GM04503 (cell line): Measurements from ENCODE around the gene DRP2.
"Not testable (repeated sequence)": the region's sequence is repeated elsewhere in the genome, so short reads cannot be mapped to it uniquely, and the experiment has no call there.

Source experiments
- DNase-seq: peaks from one replicate; pipeline ENCODE4 v3.0.0-alpha.2; 2012; ENCODE audit warnings: low read depth

DRP2 gene

GRCh38 chrX:101232316-101232715 lies 12.7 kb downstream of the DRP2 start:
- no peak for DNase-seq

DNA sequence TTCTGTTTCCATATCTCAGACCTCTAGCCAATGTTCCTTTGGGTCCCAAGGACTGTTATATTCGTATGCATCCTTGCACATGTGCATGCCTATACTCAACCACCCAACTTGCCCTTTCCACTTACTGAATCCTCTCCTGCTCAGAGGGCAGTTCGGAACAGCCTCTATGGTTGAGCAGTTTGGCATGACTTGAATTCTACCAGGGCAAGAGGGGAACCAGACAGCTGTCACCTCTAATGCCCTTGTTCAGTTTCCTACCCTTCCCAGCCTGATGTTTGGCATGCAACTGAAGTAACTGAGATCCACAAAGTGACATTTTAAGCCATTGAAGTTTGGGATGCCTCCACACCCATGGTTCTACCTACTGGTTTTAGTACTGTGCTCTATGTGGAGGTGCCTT lies 17.5 kb downstream of the DRP2 start:
- DNase-seq: no peak

- DNase-seq: no peak
Measured at GRCh38 chrX:101241531-101241930, 21.9 kb downstream of the DRP2 start.

DNA sequence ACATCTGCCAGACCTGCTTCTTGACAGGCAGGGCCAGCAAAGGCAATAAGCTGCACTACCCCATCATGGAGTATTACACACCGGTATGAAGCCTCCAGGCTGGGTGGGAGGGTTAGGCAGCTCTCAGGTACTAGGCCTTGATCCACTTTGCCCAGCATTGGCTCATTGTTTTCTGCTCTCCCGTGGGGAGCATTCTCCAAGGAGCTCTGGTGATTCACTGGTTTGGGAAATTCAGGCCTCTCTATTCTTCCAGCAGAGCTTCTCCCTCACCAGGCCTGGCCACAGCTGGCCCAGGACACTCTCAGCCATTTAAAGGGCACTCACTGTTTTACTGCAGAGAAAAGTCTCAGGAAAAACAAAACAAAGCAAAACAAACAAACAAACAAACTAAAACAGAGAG lies 33.0 kb downstream of the DRP2 start:
- no peak for DNase-seq

- DNase-seq: no peak
Measured at GRCh38 chrX:101257448-101258258, 38.1 kb downstream of the DRP2 start.

GRCh38 chrX:101258259-101258581 lies 38.6 kb downstream of the DRP2 start:
- no peak for DNase-seq

DNA sequence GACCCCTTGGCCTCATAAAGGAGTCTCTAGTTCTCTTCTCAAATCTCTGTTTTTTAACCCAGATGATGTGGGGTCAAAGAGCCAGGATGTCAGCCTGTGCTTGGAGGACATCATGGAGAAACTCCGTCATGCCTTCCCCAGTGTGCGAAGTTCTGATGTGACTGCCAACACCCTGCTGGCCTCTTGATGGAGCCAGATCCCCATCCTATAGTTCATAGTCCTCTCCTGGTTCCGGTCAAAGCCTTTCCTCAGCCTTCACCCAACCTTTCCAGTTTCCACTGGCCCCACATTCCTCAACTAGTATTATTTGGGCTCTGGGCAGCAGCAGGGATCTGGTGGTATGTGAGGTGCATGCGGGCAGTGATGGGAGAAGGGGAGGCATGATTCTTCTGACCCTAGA lies 40.8 kb downstream of the DRP2 start:
- DNase-seq: no peak

DNA sequence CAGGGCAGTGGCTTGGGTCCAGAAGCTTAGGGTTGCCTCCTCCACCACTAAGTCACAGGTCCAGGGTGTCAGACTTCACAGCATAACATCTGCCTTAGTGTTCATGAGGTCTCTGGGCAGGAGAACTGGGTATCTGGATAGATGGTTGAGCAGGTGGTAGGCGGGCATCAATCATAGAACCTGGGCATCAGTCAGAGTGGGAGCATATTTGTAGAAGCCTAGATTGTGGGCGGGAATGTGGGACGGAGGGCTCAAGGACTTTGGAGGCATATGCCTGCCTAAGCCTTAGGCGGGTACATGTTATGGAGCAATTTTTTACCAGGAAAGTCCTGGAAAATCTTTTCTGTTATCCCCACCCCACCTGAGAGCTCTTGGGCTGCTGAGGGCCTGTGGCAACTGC lies 43.0 kb downstream of the DRP2 start:
- no peak for DNase-seq

GRCh38 chrX:101263766-101264165 lies 44.2 kb downstream of the DRP2 start:
- DNase-seq: no peak

- DNase-seq: no peak
Measured at GRCh38 chrX:101265869-101266428, 46.4 kb downstream of the DRP2 start.

- DNase-seq: no peak
Measured at GRCh38 chrX:101274198-101274597, 54.6 kb downstream of the DRP2 start.

DNA sequence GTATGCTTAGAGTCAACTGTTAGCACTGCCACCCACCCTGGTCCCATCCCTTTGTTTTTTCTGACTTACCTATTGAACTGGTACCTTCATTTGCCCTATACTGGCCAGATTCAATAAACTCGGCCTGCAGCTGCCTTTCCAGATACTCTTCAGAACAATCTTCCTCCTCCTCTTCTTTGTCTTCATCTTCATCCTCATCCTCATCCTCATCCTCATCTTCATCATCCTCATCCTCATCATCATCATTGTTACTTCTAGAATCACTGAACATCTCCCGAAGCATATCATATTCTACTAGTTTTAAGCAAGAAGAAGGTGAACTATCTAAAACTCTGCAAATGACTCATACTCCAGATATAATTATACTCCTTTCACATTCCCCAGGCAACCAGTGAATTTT lies 56.7 kb downstream of the DRP2 start:
- DNase-seq: no peak

DNA sequence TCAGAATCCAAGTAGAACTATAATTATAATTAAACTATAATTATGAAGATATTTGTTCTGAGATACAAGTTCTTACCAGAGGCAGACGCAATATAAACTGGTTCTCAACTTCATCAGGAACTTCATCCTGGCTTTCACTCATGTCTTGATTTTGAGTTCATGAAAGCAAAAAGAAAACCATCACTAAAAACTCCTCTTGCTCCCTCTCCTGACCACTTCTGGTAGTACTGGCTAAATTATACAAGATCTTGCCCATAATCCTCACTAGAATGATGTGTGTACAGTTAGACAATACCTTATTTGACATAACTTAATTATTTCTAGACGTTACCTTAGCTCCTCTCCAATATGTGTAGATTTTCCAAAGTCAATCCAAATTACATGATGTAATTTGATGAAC lies 67.8 kb downstream of the DRP2 start:
- peak; percentile 11 for DNase-seq

- DNase-seq: no peak
Measured at GRCh38 chrX:101290957-101291603, 71.5 kb downstream of the DRP2 start, which contains the start of gene TAF7L. Gene TAF7L (minus strand): TSS chrX:101291334. CDS start chrX:101287543, 3,791 bp downstream.

GRCh38 chrX:101295603-101296002 lies 76.0 kb downstream of the DRP2 start:
- not testable (repeated sequence) for DNase-seq

GRCh38 chrX:101303790-101304189 lies 84.2 kb downstream of the DRP2 start:
- no peak for DNase-seq
